Activated CD8-positive, alpha-beta memory T cell treated with anti-CD3 and anti-CD28 coated beads for 48 hours (primary cell): Measurements from ENCODE around the gene PTCHD1.

ENCODE experiments used
- DNase-seq, 3 experiments: peaks; one replicate each; pipeline ENCODE4 v3.0.0-alpha.2; 2020; ENCODE audit warnings: low read depth in 2 of 3, low spot score in 2 of 3

PTCHD1 gene

GRCh38 chrX:23344904-23345271 is 10.2 kb downstream of the PTCHD1 start:
- no peak for DNase-seq

- DNase-seq, result no peak
Measured at GRCh38 chrX:23356189-23356588, 21.5 kb downstream of the PTCHD1 start.

- no peak for DNase-seq
Measured at GRCh38 chrX:23364416-23364815, 29.8 kb downstream of the PTCHD1 start.

GRCh38 chrX:23365541-23365940 is 30.9 kb downstream of the PTCHD1 start:
- DNase-seq, result no peak

- no peak for DNase-seq
Measured at GRCh38 chrX:23366914-23367313, 32.3 kb downstream of the PTCHD1 start.

- no peak for DNase-seq
Measured at GRCh38 chrX:23369027-23369426, 34.4 kb downstream of the PTCHD1 start.

- no peak for DNase-seq
Measured at GRCh38 chrX:23372220-23372902, 37.7 kb downstream of the PTCHD1 start.

GRCh38 chrX:23373129-23373804 is 38.6 kb downstream of the PTCHD1 start:
- DNase-seq, result no peak

- no peak for DNase-seq
Measured at GRCh38 chrX:23374291-23374690, 39.6 kb downstream of the PTCHD1 start.

GRCh38 chrX:23376581-23376980 is 41.9 kb downstream of the PTCHD1 start:
- no peak for DNase-seq

- no peak for DNase-seq
Measured at GRCh38 chrX:23380581-23380980, 45.9 kb downstream of the PTCHD1 start.

- no peak for DNase-seq
Measured at GRCh38 chrX:23381099-23382087, 46.7 kb downstream of the PTCHD1 start.

GRCh38 chrX:23382572-23382971 is 47.9 kb downstream of the PTCHD1 start:
- no peak for DNase-seq

- no peak for DNase-seq
Measured at GRCh38 chrX:23383411-23383810, 48.8 kb downstream of the PTCHD1 start.

- no peak for DNase-seq
Measured at GRCh38 chrX:23385242-23385641, 50.6 kb downstream of the PTCHD1 start.

GRCh38 chrX:23386260-23386659 is 51.6 kb downstream of the PTCHD1 start:
- no peak for DNase-seq

GRCh38 chrX:23386726-23387125 is 52.1 kb downstream of the PTCHD1 start:
- DNase-seq, result no peak

GRCh38 chrX:23387550-23388184 is 53.0 kb downstream of the PTCHD1 start:
- DNase-seq, result no peak

- DNase-seq, result no peak
Measured at GRCh38 chrX:23389196-23389792, 54.6 kb downstream of the PTCHD1 start.

GRCh38 chrX:23390979-23391378 is 56.3 kb downstream of the PTCHD1 start:
- DNase-seq, result no peak

GRCh38 chrX:23392195-23392594 is 57.5 kb downstream of the PTCHD1 start:
- no peak for DNase-seq
